KMS-11 (cell line): ENCODE results near the gene RSAD2.

Experiments used
- H2AFZ ChIP-seq: fragments of 200-600 bp; sonication (generic); 2 replicates; pipeline ENCODE4 v1.6.1; 2016; ENCODE audit warnings: antibody characterized with exemption, mixed run types, low read depth
- H3K27ac ChIP-seq: fragments of 200-600 bp; sonication (generic); 2 replicates; pipeline ENCODE4 v1.6.1; 2016; ENCODE audit warnings: mild to moderate bottlenecking, mixed run types
- H3K27me3 ChIP-seq: fragments of 200-600 bp; sonication (generic); 2 replicates; pipeline ENCODE4 v1.6.1; 2017; ENCODE audit warnings: mild to moderate bottlenecking, low read depth, mixed run types, moderate library complexity; ENCODE audit not compliant: insufficient read depth
- H3K36me3 ChIP-seq: fragments of 200-600 bp; sonication (generic); 2 replicates; pipeline ENCODE4 v1.6.1; 2017; ENCODE audit warnings: mild to moderate bottlenecking, mixed run types; ENCODE audit not compliant: insufficient read depth
- H3K4me1 ChIP-seq: fragments of 200-600 bp; sonication (generic); 2 replicates; pipeline ENCODE4 v1.6.1; 2016; ENCODE audit warnings: mild to moderate bottlenecking, low read depth, mixed run types; ENCODE audit not compliant: poor library complexity, severe bottlenecking
- H3K4me2 ChIP-seq: fragments of 200-600 bp; sonication (generic); 2 replicates; pipeline ENCODE4 v1.7.0; 2016; ENCODE audit warnings: mild to moderate bottlenecking, mixed run types
- H3K4me3 ChIP-seq: fragments of 200-600 bp; sonication (generic); IDR thresholded peaks from 2 replicates; pipeline ENCODE4 v1.6.1; 2017; ENCODE audit warnings: low read depth, low read length, mixed read lengths; ENCODE audit not compliant: insufficient read depth
- H3K79me2 ChIP-seq: fragments of 200-600 bp; sonication (generic); 2 replicates; pipeline ENCODE4 v1.6.1; 2016; ENCODE audit warnings: low read depth, mixed run types; ENCODE audit not compliant: insufficient read depth
- H3K9ac ChIP-seq: fragments of 200-600 bp; sonication (generic); 2 replicates; pipeline ENCODE4 v1.6.1; 2016; ENCODE audit warnings: mild to moderate bottlenecking, mixed run types
- H4K20me1 ChIP-seq: fragments of 200-600 bp; sonication (generic); 2 replicates; pipeline ENCODE4 v1.6.1; 2016; ENCODE audit warnings: mild to moderate bottlenecking, mixed run types; ENCODE audit not compliant: insufficient read depth
- CTCF ChIP-seq: fragments of 200-600 bp; sonication (generic); conservative IDR thresholded peaks from 2 replicates; pipeline ENCODE4 v1.6.1; 2017; ENCODE audit warnings: low read depth, mild to moderate bottlenecking, antibody characterized with exemption, low read length, moderate library complexity, mixed read lengths

The RSAD2 gene

GRCh38 chr2:6913415-6914157, 36.0 kb downstream of the RSAD2 start:
- no peaks in the 10 kb centered on the region for H3K36me3 ChIP-seq
- no peak overlapping the region for H2AFZ ChIP-seq
- no peak overlapping the region for H3K4me2 ChIP-seq
- no peak overlapping the region for H3K27ac ChIP-seq
- H3K4me1 ChIP-seq, result peaks cover 26% of the 10 kb centered on the region
- no peaks in the 10 kb centered on the region for H3K27me3 ChIP-seq
- H3K4me3 ChIP-seq, result no peak overlapping the region
- no peak for TF ChIP-seq CTCF
- no peaks in the 10 kb centered on the region for H3K79me2 ChIP-seq
- no peak overlapping the region for H3K9ac ChIP-seq
- no peaks in the 10 kb centered on the region for H4K20me1 ChIP-seq

GRCh38 chr2:6914828-6915227, 37.3 kb downstream of the RSAD2 start:
- TF ChIP-seq CTCF, result no peak
- Histone ChIP-seq H3K4me1 (peaks cover 14% of the 10 kb centered on the region), H3K4me3 (no peak overlapping the region), H3K9ac (no peak overlapping the region), H3K27ac (no peak overlapping the region), H3K79me2 (no peaks in the 10 kb centered on the region), H3K4me2 (no peak overlapping the region), H3K27me3 (no peaks in the 10 kb centered on the region), H4K20me1 (no peaks in the 10 kb centered on the region), H2AFZ (no peak overlapping the region), H3K36me3 (no peaks in the 10 kb centered on the region)

GRCh38 chr2:6915399-6915798, 37.8 kb downstream of the RSAD2 start:
- Histone ChIP-seq H2AFZ (no peak overlapping the region), H4K20me1 (no peaks in the 10 kb centered on the region), H3K36me3 (no peaks in the 10 kb centered on the region), H3K27me3 (no peaks in the 10 kb centered on the region), H3K4me2 (no peak overlapping the region), H3K4me3 (no peak overlapping the region), H3K9ac (no peak overlapping the region), H3K4me1 (peaks cover 8% of the 10 kb centered on the region), H3K79me2 (no peaks in the 10 kb centered on the region), H3K27ac (no peak overlapping the region)
- TF ChIP-seq CTCF, result no peak

- no peak for TF ChIP-seq CTCF
- Histone ChIP-seq H3K4me3 (no peak overlapping the region), H3K36me3 (no peaks in the 10 kb centered on the region), H3K9ac (no peak overlapping the region), H3K4me2 (no peak overlapping the region), H3K79me2 (no peaks in the 10 kb centered on the region), H2AFZ (no peak overlapping the region), H3K27ac (no peak overlapping the region), H3K4me1 (no peaks in the 10 kb centered on the region), H3K27me3 (no peaks in the 10 kb centered on the region), H4K20me1 (no peaks in the 10 kb centered on the region)
Observed at GRCh38 chr2:6916224-6916623, 38.6 kb downstream of the RSAD2 start.
